ENCODE data around the gene HOXD3.

HOXD3 gene

GRCh38 chr2:176164611-176165369, 7.7 kb downstream of the HOXD3 start:
- no peak for FAIRE-seq

DNA sequence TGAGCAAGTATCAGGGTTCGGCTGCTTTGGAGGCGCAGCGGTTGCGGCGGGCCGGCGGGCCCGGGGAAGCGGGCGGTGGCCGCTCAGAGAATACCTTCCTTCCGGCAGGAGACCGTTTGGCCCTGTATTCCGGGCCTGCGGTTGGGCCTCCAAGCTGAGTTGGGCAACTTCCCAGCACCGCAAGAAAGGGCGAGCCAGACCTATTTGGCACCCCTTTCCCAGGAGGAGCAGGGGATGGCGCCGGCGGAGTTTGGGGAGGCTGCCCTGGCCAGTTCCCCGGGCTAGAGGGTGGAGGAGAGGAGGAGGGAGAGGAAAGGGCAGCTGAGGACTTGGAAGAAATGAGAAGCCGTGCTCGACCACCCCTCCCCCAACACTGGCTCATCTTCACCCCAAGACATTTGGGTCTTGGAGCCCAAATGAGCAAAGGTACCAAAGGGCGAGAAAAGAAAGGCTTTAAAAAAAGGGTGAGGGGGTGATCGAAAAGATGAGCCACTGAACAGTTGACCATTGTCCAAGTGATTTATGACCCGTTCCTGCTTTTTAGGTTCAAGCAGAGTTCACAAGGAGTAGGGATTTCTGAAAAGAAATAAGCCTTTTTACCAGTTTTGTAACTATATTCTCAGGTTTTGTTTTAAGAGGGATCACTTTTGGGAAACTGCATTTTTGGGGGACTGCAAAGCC, 8.4 kb downstream of the HOXD3 start:
- FAIRE-seq, result no peak

- FAIRE-seq, result no peak
These were observed 9.2 kb downstream of the HOXD3 start for GRCh38 chr2:176166272-176166671.

- no peak for FAIRE-seq
These were observed 10.3 kb downstream of the HOXD3 start for GRCh38 chr2:176167398-176167797.

GRCh38 chr2:176169181-176169580, 12.1 kb downstream of the HOXD3 start:
- FAIRE-seq, result no peak

DNA sequence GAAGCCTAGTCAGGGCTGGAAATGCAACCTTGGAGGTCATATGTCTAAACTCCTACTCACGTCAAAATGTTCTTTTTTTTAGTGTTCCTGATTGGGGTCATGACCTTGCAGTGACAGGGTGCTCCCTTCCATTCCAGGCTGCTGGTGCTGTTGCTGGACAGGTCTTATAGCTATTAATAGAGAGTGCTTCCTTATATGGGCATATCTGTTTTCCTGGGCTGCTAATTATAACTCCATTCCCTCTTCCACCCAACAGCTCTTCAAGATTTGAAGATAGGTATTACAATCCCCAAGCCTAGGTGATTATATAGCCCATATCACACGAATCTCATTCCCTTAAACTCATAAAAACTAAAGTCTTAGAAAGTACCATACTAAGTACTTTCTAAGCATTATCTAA, 12.6 kb downstream of the HOXD3 start:
- FAIRE-seq, result no peak

GRCh38 chr2:176170602-176171305, 13.6 kb downstream of the HOXD3 start:
- FAIRE-seq, result no peak

GRCh38 chr2:176171351-176172006, 14.4 kb downstream of the HOXD3 start:
- FAIRE-seq, result no peak

GRCh38 chr2:176172007-176172894, 15.1 kb downstream of the HOXD3 start:
- no peak for FAIRE-seq

DNA sequence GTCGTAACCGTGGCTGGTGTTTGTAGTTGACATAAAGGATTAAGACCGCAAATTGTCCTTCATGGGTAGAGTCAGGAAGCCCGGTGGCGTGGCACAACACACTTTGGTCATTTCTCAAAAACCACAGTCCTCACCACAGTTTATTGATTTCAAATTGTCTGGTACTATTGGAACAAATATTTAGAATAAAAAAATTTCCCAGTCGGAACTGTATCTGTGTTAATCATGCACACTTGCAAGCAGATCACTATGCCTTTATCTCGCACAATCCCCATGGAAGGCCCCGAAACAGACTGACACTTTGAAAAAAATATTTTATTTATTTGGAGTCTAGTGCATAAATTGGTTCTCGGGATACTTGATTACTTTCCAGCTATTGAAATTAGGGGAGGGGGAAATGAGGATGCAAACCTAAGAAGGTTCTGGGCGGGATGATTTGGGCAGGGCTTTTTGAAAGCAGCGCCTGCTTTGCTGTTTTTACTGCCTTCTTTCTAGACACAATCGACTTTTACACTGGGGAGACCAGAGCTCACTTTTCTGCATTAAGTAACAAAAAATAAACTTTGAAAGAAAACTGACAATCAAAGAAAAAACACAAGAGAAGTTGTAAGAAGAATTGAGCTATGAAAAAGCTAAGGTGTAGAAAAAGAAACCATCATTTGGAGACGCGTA, 15.9 kb downstream of the HOXD3 start:
- FAIRE-seq, result no peak

DNA sequence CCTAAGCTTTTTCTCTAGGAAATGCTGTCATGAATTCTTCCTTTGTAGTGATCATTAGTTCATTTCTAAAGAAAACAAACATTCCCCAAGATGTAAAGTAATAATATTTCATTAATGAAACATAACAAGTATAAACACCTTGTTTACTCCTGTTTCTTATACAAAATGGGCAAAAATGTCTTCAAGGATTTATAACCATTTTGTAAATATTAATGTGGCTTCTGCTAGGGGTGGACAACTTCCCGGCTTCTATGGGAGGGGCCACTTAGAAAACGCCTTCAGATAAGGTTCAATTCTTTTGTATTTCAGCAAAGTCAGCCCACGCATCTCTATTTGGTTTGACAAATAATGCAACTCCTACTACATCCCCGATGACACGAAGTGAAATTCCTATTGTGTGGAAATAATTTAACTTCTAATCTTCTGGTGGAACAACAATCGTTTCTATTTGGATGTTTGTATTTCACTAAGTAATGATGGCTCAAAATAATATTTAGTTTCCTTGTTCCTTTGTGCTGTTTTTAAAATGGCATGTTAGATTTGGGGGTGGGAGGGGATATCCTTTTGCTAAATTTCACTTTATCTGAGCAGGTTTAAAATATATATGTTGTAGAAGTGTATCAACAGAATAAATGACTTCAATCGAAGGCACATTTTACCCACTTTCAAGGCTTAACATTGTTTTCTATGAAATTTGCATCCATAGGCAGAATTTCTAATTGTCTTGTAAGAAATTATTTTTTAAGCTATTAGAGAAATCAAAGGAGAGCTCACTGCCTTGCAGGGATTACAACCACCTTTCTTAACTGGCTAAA, 16.7 kb downstream of the HOXD3 start:
- FAIRE-seq, result no peak

DNA sequence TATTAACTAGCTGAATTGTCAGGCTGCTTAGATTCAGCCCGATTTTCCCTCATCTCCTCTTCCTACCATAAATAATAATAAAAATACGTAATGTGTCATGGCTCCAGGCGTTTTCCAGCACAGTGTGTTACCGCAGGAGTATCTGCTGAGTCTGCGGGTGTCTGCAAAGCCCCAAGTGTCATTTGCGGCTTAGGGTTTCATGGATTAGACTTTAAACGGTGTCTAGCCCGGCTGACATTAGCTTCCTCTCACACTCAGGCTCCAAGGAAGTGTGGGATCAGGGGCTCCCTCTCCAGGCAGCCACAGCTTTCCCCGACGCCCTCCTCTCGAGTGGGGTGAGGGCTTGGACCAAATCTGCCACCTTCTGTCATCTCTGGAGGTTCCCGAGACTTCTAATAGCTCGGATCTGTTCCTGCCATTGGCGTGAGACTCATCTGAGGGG, 17.3 kb downstream of the HOXD3 start:
- FAIRE-seq, result no peak

DNA sequence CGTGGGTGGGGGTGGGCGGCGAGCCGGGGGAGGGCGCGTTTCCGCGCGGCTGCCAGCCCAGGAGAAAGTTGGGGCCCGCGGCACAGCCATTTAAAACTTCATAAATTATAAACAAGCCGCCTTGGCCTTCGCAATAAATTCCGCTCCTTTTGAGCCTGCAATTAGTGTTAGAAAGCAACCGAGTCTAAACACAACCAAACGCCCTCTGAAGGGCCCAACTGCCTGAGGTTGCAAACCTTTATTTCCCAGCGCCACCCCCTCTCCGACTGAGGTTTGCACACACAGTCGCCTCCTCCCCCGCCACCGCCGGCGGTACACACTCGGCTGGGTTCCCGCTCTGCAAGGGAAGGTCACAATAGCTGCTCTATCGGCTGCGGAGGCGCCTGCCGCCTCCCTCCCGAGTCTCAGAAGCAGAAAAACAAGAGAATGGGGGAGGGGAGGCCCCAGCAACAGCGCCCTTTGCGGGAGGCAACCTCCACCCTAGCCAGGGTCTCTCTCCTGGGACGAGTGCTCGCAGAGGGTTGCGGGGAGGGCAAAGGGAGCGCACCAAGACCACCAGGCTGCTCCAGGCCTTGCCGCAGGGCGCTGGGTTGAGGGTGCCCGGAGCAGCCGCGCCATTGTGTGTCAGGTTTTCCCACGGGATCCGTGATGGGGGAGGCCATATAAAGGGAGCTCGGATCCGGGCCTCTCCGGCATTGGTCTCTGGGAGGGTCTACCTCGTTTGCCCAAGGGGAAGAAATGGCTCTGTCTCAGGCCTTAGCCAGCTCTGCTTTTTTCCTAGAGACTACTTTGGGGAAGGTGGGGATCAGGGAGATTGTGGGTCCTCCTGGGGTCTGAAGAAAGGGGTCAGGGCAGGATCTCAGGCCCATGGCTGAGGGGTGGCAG, 18.0 kb downstream of the HOXD3 start:
- FAIRE-seq, result no peak

DNA sequence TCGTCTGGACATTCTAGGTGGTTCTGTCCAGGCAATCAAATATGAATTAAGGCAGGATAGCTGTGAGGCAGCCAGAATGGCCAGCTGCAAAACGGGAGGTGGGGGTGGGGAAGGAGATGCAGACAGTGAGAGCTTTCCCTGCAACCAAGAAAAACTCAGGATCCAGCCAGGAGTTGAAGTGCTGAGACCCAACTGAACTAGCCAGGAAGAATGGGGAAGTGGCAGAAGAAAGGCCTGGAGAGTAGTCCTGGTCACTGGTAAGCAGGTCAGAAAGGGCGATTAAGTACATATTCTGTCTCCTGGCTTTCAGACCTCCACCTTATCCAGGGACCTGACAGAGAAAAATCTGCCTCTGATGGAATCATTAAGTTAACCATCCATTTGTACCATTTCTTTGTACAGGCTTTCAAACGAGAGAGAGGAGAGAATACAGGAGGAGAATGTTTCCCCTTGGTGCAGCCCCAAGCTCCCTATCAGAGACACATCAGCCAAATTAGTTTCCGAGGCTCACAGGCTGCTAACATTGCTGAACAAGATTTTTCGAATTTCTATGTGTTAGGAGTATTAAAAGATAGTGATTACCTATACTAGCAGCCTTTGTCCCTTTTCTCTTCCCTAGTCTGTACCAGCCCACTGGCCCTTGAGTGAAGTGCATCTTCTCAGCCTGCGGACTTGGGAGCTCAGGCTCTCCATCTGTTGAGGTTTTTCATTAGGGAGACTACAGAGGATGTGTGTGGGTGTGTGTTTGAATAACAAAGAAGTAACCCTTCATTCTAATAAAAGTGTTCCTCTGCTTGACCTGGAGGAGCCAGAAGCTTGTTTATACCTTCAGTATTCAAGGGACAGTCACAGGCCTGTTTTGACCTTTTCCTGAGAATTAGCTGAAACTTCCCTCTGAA, 18.9 kb downstream of the HOXD3 start:
- FAIRE-seq, result no peak

- FAIRE-seq, result no peak
These were observed 20.5 kb downstream of the HOXD3 start for GRCh38 chr2:176177580-176178037.

DNA sequence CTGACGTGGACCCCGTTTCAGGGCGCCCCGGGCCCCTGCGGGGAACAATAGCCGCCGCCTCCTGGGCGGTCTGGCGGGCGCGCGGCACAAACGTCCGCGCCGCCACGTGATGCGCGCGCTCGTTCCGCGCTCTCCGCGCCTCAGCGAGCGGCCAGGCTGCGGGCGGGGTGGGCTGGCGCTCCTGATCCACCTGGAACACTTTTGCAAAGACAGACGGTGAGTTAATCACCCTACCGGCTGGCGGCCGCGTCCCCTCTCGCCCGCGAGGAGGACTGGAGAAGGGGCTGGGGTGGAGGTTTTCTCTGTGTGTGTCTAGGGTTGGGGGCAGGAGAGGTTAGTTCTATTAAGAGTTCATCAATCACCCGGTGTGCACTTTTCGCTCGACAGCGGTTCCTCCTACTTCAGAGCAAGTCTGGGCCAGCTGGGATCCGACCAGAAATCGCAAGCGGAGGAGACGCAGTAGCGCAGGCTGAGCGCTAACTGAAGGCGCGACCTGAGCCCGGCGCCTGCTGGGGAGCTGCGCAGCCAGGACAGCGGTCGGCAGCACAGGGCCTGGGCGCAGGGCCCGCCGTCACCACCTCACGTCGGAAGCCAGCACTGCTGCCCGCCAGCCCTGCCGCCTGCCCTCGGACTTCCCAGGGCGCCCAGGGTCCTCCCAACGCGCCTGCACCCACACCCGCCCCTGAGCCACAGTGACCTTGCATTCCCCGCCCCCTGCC, 21.1 kb downstream of the HOXD3 start:
- FAIRE-seq, result no peak

GRCh38 chr2:176178757-176179295, 21.7 kb downstream of the HOXD3 start:
- FAIRE-seq, result no peak

DNA sequence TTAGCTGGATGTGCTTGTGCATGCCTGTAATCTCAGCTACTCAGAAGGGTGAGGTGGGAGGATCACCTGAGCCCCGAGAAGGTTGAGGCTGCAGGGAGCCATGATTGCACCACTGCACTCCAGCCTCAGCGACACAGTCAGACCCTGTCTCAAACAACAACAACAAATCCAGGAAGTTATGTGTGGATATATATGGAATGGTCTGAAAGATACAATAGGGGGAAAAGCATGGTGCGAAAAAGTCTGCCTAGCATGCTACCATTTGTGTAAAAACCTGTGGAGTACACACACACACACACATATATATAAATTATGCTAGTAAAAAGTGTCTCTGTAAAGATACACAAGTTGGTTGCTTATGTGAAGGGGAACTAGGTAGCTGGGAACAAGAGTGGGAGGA, 24.4 kb downstream of the HOXD3 start:
- no peak for FAIRE-seq
